Gastrocnemius medialis (tissue), 4 donors: ENCODE data around the gene SMAD3. TPM values are rescaled to one million over a fixed set of nuclear protein-coding genes. Genes with fewer than 3 reads are reported as not detected.

ENCODE experiments used
- ATAC-seq, 2 donors: fragments of 150-250 bp; one replicate each; pipeline ENCODE4 v1.9.1; 2016
- DNase-seq, 2 donors: peaks; one replicate each; pipeline ENCODE4 v3.0.0-alpha.2; 2019
- H3K27ac ChIP-seq, 4 donors: fragments of 200-600 bp; sonication (generic); 1 replicate in 1 of 4; 2 replicates in 3 of 4; pipeline ENCODE4 v1.5.1; 2016 to 2018; ENCODE audit warnings: mild to moderate bottlenecking in 2 of 4, moderate library complexity in 1 of 4
- H3K27me3 ChIP-seq, 3 donors: fragments of 200-600 bp; sonication (generic) in 2 of 3; 1 replicate in 1 of 3; 2 replicates in 2 of 3; pipeline versions ENCODE4 v1.5.1 to v1.6.0; 2016 to 2019; ENCODE audit warnings: mild to moderate bottlenecking in 1 of 3, moderate library complexity in 1 of 3
- H3K36me3 ChIP-seq, 2 donors: fragments of 200-600 bp; sonication (generic) in 1 of 2; one replicate each; pipeline ENCODE4 v1.5.1; 2017 to 2018
- H3K4me1 ChIP-seq, 2 donors: fragments of 200-600 bp; sonication (generic) in 1 of 2; one replicate each; pipeline ENCODE4 v1.5.1; 2016 to 2017; ENCODE audit warnings: mild to moderate bottlenecking in 2 of 2
- H3K4me3 ChIP-seq, 4 donors: fragments of 200-600 bp; sonication (generic) in 3 of 4; 1 replicate in 1 of 4; 2 replicates in 3 of 4; pipeline ENCODE4 v1.5.1; 2016 to 2019; ENCODE audit warnings: mild to moderate bottlenecking in 2 of 4
- H3K9me3 ChIP-seq, 3 donors: fragments of 200-600 bp; sonication (generic) in 2 of 3; 1 replicate in 1 of 3; 2 replicates in 2 of 3; pipeline ENCODE4 v1.5.1; 2016 to 2019
- CTCF ChIP-seq, 5 experiments: fragments of 450-650 bp in 3 of 5; fragments of 200-600 bp in 2 of 5; sonication (generic) in 2 of 5; IDR thresholded peaks in 4 of 5; conservative IDR thresholded peaks in 1 of 5; 1 replicate in 4 of 5; 2 replicates in 1 of 5; pipeline ENCODE4 v1.5.1; 2016 to 2019; ENCODE audit warnings: antibody characterized with exemption in 5 of 5, mild to moderate bottlenecking in 3 of 5, moderate library complexity in 3 of 5
- POLR2A ChIP-seq, 2 donors: fragments of 450-650 bp; IDR thresholded peaks; one replicate each; pipeline ENCODE4 v1.6.1; 2017; ENCODE audit warnings: antibody characterized with exemption in 2 of 2, mild to moderate bottlenecking in 2 of 2, moderate library complexity in 2 of 2
- in situ Hi-C, 4 donors: fragments of 200-750 bp; cut with MboI; loops; one replicate each; pipeline versions ENCODE4 v1.15.0 to v1.8.0; 2017; ENCODE audit warnings: low sequenced_read_pairs in 4 of 4
- intact Hi-C: fragments of 100-400 bp; cut with DNase I; formaldehyde crosslinking; loops from one replicate; pipeline ENCODE4 v1.15.1; 2023; ENCODE audit warnings: low total_unique reads
- total RNA-seq, 4 donors: library from RNA; depleted of rRNA; stranded (reverse); fragments of >200 nt; gene quantifications; one replicate each; pipeline versions ENCODE4 v1.1.0 to v1.2.3, GENCODE V29; 2016

SMAD3 gene
- total RNA-seq, 4 donors from 2014 or later = 15.9 to 61.7 (median 26.3) TPM

- ATAC-seq (no peak), DNase-seq (no peak)
- Histone ChIP-seq H3K4me1 (peaks cover 3 to 10% of the 10 kb centered on the region in 2 donors), H3K9me3 (no peaks in the 10 kb centered on the region), H3K27ac (no peak overlapping the region), H3K4me3 (peak overlapping the region; percentile 34 to 45 (median 40)), H3K27me3 (no peaks in the 10 kb centered on the region), H3K36me3 (no peaks in the 10 kb centered on the region)
- no peak for TF ChIP-seq POLR2A (IDR thresholded peaks at IDR 0.05)
- TF ChIP-seq CTCF (IDR thresholded peaks at IDR 0.05 in 4 of 5, conservative IDR thresholded peaks at IDR 0.05 in 1 of 5) = no peak
- intact Hi-C loops (loop anchor here (10.0 kb wide), 1 partner anchor 272 kb away; no protein-coding TSS in a partner anchor), in situ Hi-C loops (no loop called here)
Measured at GRCh38 chr15:67033012-67033411, 32.4 kb upstream of the SMAD3 start.

GRCh38 chr15:67033571-67034044 is 31.8 kb upstream of the SMAD3 start:
- Histone ChIP-seq H3K27ac (no peak overlapping the region), H3K27me3 (no peaks in the 10 kb centered on the region), H3K9me3 (no peaks in the 10 kb centered on the region), H3K4me3 (peak overlapping the region; percentile 34 to 45 (median 40)), H3K36me3 (no peaks in the 10 kb centered on the region), H3K4me1 (peaks cover 3 to 10% of the 10 kb centered on the region in 2 donors)
- TF ChIP-seq POLR2A (IDR thresholded peaks at IDR 0.05) = no peak
- peak in 2 of 5 experiments; percentile 16 to 41 for TF ChIP-seq CTCF (IDR thresholded peaks at IDR 0.05 in 4 of 5, conservative IDR thresholded peaks at IDR 0.05 in 1 of 5)
- in situ Hi-C loops (no loop called here), intact Hi-C loops (loop anchor here (10.0 kb wide), 1 partner anchor 271 kb away; no protein-coding TSS in a partner anchor)
- ATAC-seq (peak; percentile 46 to 66), DNase-seq (no peak)

- no peaks in the 10 kb centered on the region for H3K27me3 ChIP-seq
- no peak for DNase-seq
- no peaks in the 10 kb centered on the region for H3K36me3 ChIP-seq
- in situ Hi-C loops = no loop called here
- intact Hi-C loops = loop anchor here (10.0 kb wide), 1 partner anchor 269 kb away; no protein-coding TSS in a partner anchor
- no peaks in the 10 kb centered on the region for H3K9me3 ChIP-seq
- H3K27ac ChIP-seq = no peak overlapping the region
- ATAC-seq = no peak
- H3K4me1 ChIP-seq = peaks cover 3 to 10% of the 10 kb centered on the region in 2 donors
- no peak overlapping the region for H3K4me3 ChIP-seq
- TF ChIP-seq CTCF (IDR thresholded peaks at IDR 0.05 in 4 of 5, conservative IDR thresholded peaks at IDR 0.05 in 1 of 5) = no peak
- TF ChIP-seq POLR2A (IDR thresholded peaks at IDR 0.05) = no peak
Measured at GRCh38 chr15:67035886-67036285, 29.5 kb upstream of the SMAD3 start.

- Histone ChIP-seq H3K27me3 (no peaks in the 10 kb centered on the region), H3K4me1 (peaks cover 3 to 10% of the 10 kb centered on the region in 2 donors), H3K27ac (no peak overlapping the region), H3K9me3 (no peaks in the 10 kb centered on the region), H3K36me3 (no peaks in the 10 kb centered on the region), H3K4me3 (no peak overlapping the region)
- intact Hi-C loops = loop anchor here (10.0 kb wide), 1 partner anchor 268 kb away; no protein-coding TSS in a partner anchor
- DNase-seq = no peak
- no peak for TF ChIP-seq POLR2A (IDR thresholded peaks at IDR 0.05)
- TF ChIP-seq CTCF (IDR thresholded peaks at IDR 0.05 in 4 of 5, conservative IDR thresholded peaks at IDR 0.05 in 1 of 5) = no peak
- no peak for ATAC-seq
- in situ Hi-C loops = no loop called here
Measured at GRCh38 chr15:67036775-67037555, 28.4 kb upstream of the SMAD3 start.
